HCT116 (cell line): ENCODE measurements around the gene IQGAP3. TPM values are rescaled to one million over a fixed set of nuclear protein-coding genes. Genes with fewer than 3 reads are reported as not detected.

Experiments
- ATAC-seq: fragments of 200-7000 bp; cut with Tn5 transposase; 2 replicates; pipeline ENCODE4 v1.9.1; 2020; ENCODE audit warnings: mild to moderate bottlenecking, moderate library complexity
- BruUV-seq: library from RNA; stranded (reverse); fragments of 400-500 nt; replicated peaks from 2 replicates; lab custom pipeline; 2021; lab: Mats Ljungman, UMichigan
- CTCF ChIA-PET: fragments of 300-600 bp; sonication (Branson Sonifier 250); formaldehyde crosslinking; loops from one replicate; lab custom pipeline; 2021; ENCODE audit warnings: antibody characterized with exemption; lab: Charles Lee
- POLR2A ChIA-PET: fragments of 300-600, 350-600 bp; sonication (Branson Sonifier 250); formaldehyde crosslinking; loops from one replicate; lab custom pipeline; 2021; ENCODE audit warnings: antibody characterized with exemption; lab: Charles Lee
- RAD21 ChIA-PET, 2 experiments: fragments of 300-600 bp; sonication (Branson Sonifier 250); formaldehyde crosslinking; loops; one replicate each; lab custom pipeline; 2023; ENCODE audit warnings: low total read pairs in 2 of 2; ENCODE audit not compliant: uncharacterized antibody in 2 of 2, unreplicated experiment in 2 of 2, low non-redundant PET in 1 of 2; lab: Charles Lee
- DNase-seq: peaks from one replicate; pipeline ENCODE4 v3.0.0-alpha.2; 2010; ENCODE audit warnings: low read depth, low spot score
- H2AFZ ChIP-seq: fragments of 200-600 bp; shearing (Covaris generic), sonication (generic); 2 replicates; pipeline ENCODE4 v1.6.1; 2017; ENCODE audit warnings: low read depth, mixed run types, mixed read lengths, antibody characterized with exemption, low read length; ENCODE audit not compliant: poor library complexity, severe bottlenecking
- H3K27ac ChIP-seq: 2 replicates; pipeline ENCODE4 v1.5.1; 2012; ENCODE audit warnings: low read depth, low read length
- H3K27me3 ChIP-seq: fragments of 200-600 bp; sonication (generic); 2 replicates; pipeline ENCODE4 v1.6.1; 2016; ENCODE audit warnings: mixed run types, low read length, mixed read lengths; ENCODE audit not compliant: insufficient read depth
- H3K36me3 ChIP-seq, 2 experiments: fragments of 200-500 bp in 1 of 2; fragments of 200-600 bp in 1 of 2; sonication (Bioruptor generic) in 1 of 2; sonication (generic) in 1 of 2; 2 replicates each; pipeline versions ENCODE4 v1.5.1 to v1.6.1; 2014 to 2016; ENCODE audit warnings: low read length in 2 of 2, inconsistent platforms in 1 of 2, mixed read lengths in 1 of 2, mixed run types in 1 of 2; ENCODE audit not compliant: insufficient read depth in 2 of 2, control insufficient read depth in 1 of 2
- H3K4me1 ChIP-seq, 2 experiments: fragments of 200-600 bp in 1 of 2; sonication (generic) in 1 of 2; 2 replicates each; pipeline versions ENCODE4 v1.5.1 to v1.6.1; 2012 to 2017; ENCODE audit warnings: low read length in 2 of 2, inconsistent platforms in 1 of 2, mild to moderate bottlenecking in 1 of 2, mixed read lengths in 1 of 2, mixed run types in 1 of 2, moderate library complexity in 1 of 2; ENCODE audit not compliant: insufficient read depth in 2 of 2, control insufficient read depth in 1 of 2
- H3K4me2 ChIP-seq: fragments of 200-600 bp; sonication (generic); 2 replicates; pipeline ENCODE4 v1.6.1; 2017; ENCODE audit warnings: mixed run types, low read length, mixed read lengths
- H3K4me3 ChIP-seq, 2 experiments: fragments of 200-600 bp in 1 of 2; sonication (generic) in 1 of 2; replicated peaks in 1 of 2; 2 replicates each; pipeline ENCODE4 v1.5.1; 2011 to 2016; ENCODE audit warnings: low read length in 2 of 2, control low read depth in 1 of 2, low read depth in 1 of 2, mild to moderate bottlenecking in 1 of 2, mixed read lengths in 1 of 2, mixed run types in 1 of 2
- H3K79me2 ChIP-seq: fragments of 200-600 bp; sonication (generic); 2 replicates; pipeline ENCODE4 v1.6.1; 2017; ENCODE audit warnings: mild to moderate bottlenecking, mixed run types, low read length, moderate library complexity, mixed read lengths; ENCODE audit not compliant: insufficient read depth
- H3K9ac ChIP-seq: fragments of 200-600 bp; sonication (generic); 2 replicates; pipeline ENCODE4 v1.6.1; 2016; ENCODE audit warnings: low read length, mixed read lengths
- H3K9me2 ChIP-seq: fragments of 200-600 bp; sonication (generic), shearing (Covaris generic); 2 replicates; pipeline ENCODE4 v1.6.1; 2017; ENCODE audit warnings: mixed run types, mild to moderate bottlenecking, moderate library complexity; ENCODE audit not compliant: insufficient read depth
- H3K9me3 ChIP-seq, 2 experiments: fragments of 200-500 bp in 1 of 2; fragments of 200-600 bp in 1 of 2; sonication (Bioruptor generic) in 1 of 2; sonication (generic) in 1 of 2; 2 replicates each; pipeline ENCODE4 v1.6.1; 2014 to 2017; ENCODE audit warnings: low read length in 2 of 2, mixed read lengths in 2 of 2, inconsistent platforms in 1 of 2, low read depth in 1 of 2, mild to moderate bottlenecking in 1 of 2, mixed run types in 1 of 2, moderate library complexity in 1 of 2; ENCODE audit not compliant: control insufficient read depth in 1 of 2, insufficient read depth in 1 of 2
- H4K20me1 ChIP-seq: fragments of 200-600 bp; sonication (generic), shearing (Covaris generic); 2 replicates; pipeline ENCODE4 v1.6.1; 2017; ENCODE audit warnings: mixed run types, mild to moderate bottlenecking, moderate library complexity; ENCODE audit not compliant: insufficient read depth
- CEBPB ChIP-seq: IDR thresholded peaks from 2 replicates; pipeline ENCODE4 v1.6.1; 2012; ENCODE audit warnings: low read depth
- EZH2phosphoT487 ChIP-seq: fragments of 200-600 bp; IDR thresholded peaks from 2 replicates; pipeline ENCODE4 v1.6.1; 2018; ENCODE audit warnings: antibody characterized with exemption, borderline replicate concordance
- FOSL1 ChIP-seq: IDR thresholded peaks from 2 replicates; pipeline ENCODE4 v1.6.1; 2012; ENCODE audit warnings: low read depth
- JUND ChIP-seq: IDR thresholded peaks from 2 replicates; pipeline ENCODE4 v1.6.1; 2012
- RAD21 ChIP-seq: IDR thresholded peaks from 2 replicates; pipeline ENCODE4 v1.6.1; 2012; ENCODE audit warnings: low read depth, mild to moderate bottlenecking
- SP1 ChIP-seq: IDR thresholded peaks from 2 replicates; pipeline ENCODE4 v1.6.1; 2012; ENCODE audit warnings: low read depth
- TCF7L2 ChIP-seq: IDR thresholded peaks from 2 replicates; pipeline ENCODE4 v1.7.0; 2011; ENCODE audit warnings: borderline replicate concordance, inconsistent platforms; ENCODE audit not compliant: insufficient read depth, insufficient read length; ENCODE audit errors: extremely low read depth
- intact Hi-C: fragments of 100-400 bp; cut with micrococcal nuclease; formaldehyde crosslinking; loops from 2 replicates; pipeline ENCODE4 v1.10.0; 2022
- total RNA-seq: library from RNA; stranded (reverse); gene quantifications from one replicate; pipeline ENCODE4 v1.2.1, GENCODE V29; 2021; ENCODE audit not compliant: unreplicated experiment
- TF ChIP-seq, protein P1 (sequence below): IDR thresholded peaks from 2 replicates; pipeline ENCODE4 v1.6.1; 2012
- TF ChIP-seq, protein P2 (sequence below): IDR thresholded peaks from 2 replicates; pipeline ENCODE4 v1.6.1; 2012
- TF ChIP-seq, protein P3 (sequence below), 3 experiments: fragments of 200-600 bp in 1 of 3; sonication (generic) in 1 of 3; IDR thresholded peaks in 2 of 3; conservative IDR thresholded peaks in 1 of 3; 2 replicates each; pipeline ENCODE4 v1.5.1; 2012 to 2017; ENCODE audit warnings: low read depth in 2 of 3, low read length in 2 of 3, antibody characterized with exemption in 1 of 3, borderline replicate concordance in 1 of 3, control low read depth in 1 of 3, mild to moderate bottlenecking in 1 of 3, mixed read lengths in 1 of 3, mixed run types in 1 of 3, moderate library complexity in 1 of 3; ENCODE audit not compliant: insufficient read depth in 1 of 3
- TF ChIP-seq, protein P4 (sequence below): IDR thresholded peaks from 2 replicates; pipeline ENCODE4 v1.6.1; 2011; ENCODE audit warnings: mild to moderate bottlenecking, low read length, moderate library complexity; ENCODE audit not compliant: insufficient replicate concordance; ENCODE audit errors: extremely low read depth

Gene IQGAP3
- total RNA-seq, 1 experiment from 2014 or later: 38.8 TPM

DNA sequence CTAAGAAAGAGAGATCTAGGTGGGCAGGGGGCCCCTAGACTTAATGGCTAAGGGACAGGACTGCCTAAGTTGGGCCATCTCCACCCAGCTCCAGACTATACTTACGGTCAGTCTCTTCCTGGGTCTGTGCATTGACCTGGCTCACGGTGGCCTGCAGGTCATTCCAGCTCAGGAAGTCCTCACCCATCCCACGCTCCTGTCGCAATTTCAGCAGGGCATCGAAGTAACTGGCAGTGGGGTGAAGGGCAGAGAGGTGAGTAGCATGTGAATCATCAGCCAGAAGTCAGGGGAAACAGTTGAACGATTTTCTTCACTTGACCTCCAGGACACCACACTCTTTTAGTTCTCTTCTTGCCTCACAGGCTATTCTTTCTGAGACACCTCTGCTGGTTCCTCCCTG, 20.5 kb downstream of the IQGAP3 start:
- ATAC-seq (peak; percentile 79), DNase-seq (peak; percentile 23)
- Histone ChIP-seq H4K20me1 (no peaks in the 10 kb centered on the region), H3K27me3 (no peaks in the 10 kb centered on the region), H3K9ac (no peak overlapping the region), H3K4me2 (peak overlapping the region; percentile 46), H3K27ac (no peak overlapping the region), H3K4me3 (peak overlapping the region in 1 of 2 experiments; percentile 6; a peak in 1 of 4 replicates), H3K9me3 (no peaks in the 10 kb centered on the region), H3K4me1 (peaks cover 0 to 17% of the 10 kb centered on the region in 2 experiments; a peak in 2 of 4 replicates), H2AFZ (no peak overlapping the region), H3K79me2 (no peaks in the 10 kb centered on the region), H3K36me3 (peaks cover 16 to 20% of the 10 kb centered on the region in 2 experiments; a peak in 3 of 4 replicates), H3K9me2 (no peaks in the 10 kb centered on the region)
- ChIA-PET POLR2A (no interaction called here), RAD21 (no interaction called here), CTCF (no interaction called here)
- no TSS peak for BruUV-seq
- TF ChIP-seq, protein P1, sequence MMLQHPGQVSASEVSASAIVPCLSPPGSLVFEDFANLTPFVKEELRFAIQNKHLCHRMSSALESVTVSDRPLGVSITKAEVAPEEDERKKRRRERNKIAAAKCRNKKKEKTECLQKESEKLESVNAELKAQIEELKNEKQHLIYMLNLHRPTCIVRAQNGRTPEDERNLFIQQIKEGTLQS: no peak
- TF ChIP-seq EZH2phosphoT487: no peak
- peak; percentile 81 for TF ChIP-seq CEBPB
- TF ChIP-seq, protein P2, sequence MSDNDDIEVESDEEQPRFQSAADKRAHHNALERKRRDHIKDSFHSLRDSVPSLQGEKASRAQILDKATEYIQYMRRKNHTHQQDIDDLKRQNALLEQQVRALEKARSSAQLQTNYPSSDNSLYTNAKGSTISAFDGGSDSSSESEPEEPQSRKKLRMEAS: no peak
- TF ChIP-seq FOSL1: peak; percentile 78
- TF ChIP-seq, protein P3, sequence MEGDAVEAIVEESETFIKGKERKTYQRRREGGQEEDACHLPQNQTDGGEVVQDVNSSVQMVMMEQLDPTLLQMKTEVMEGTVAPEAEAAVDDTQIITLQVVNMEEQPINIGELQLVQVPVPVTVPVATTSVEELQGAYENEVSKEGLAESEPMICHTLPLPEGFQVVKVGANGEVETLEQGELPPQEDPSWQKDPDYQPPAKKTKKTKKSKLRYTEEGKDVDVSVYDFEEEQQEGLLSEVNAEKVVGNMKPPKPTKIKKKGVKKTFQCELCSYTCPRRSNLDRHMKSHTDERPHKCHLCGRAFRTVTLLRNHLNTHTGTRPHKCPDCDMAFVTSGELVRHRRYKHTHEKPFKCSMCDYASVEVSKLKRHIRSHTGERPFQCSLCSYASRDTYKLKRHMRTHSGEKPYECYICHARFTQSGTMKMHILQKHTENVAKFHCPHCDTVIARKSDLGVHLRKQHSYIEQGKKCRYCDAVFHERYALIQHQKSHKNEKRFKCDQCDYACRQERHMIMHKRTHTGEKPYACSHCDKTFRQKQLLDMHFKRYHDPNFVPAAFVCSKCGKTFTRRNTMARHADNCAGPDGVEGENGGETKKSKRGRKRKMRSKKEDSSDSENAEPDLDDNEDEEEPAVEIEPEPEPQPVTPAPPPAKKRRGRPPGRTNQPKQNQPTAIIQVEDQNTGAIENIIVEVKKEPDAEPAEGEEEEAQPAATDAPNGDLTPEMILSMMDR (IDR thresholded peaks at IDR 0.05 in 2 of 3, conservative IDR thresholded peaks at IDR 0.05 in 1 of 3; ENCODE audit: borderline replicate concordance in 1 of 3, insufficient read depth in 1 of 3, low read depth in 2 of 3, low read length in 2 of 3): no peak
- TF ChIP-seq SP1: peak; percentile 43
- TF ChIP-seq TCF7L2: no peak
- peak; percentile 32; the same call in 1 of the 2 replicates for TF ChIP-seq JUND
- TF ChIP-seq RAD21: no peak
- TF ChIP-seq, protein P4, sequence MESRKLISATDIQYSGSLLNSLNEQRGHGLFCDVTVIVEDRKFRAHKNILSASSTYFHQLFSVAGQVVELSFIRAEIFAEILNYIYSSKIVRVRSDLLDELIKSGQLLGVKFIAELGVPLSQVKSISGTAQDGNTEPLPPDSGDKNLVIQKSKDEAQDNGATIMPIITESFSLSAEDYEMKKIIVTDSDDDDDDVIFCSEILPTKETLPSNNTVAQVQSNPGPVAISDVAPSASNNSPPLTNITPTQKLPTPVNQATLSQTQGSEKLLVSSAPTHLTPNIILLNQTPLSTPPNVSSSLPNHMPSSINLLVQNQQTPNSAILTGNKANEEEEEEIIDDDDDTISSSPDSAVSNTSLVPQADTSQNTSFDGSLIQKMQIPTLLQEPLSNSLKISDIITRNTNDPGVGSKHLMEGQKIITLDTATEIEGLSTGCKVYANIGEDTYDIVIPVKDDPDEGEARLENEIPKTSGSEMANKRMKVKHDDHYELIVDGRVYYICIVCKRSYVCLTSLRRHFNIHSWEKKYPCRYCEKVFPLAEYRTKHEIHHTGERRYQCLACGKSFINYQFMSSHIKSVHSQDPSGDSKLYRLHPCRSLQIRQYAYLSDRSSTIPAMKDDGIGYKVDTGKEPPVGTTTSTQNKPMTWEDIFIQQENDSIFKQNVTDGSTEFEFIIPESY: no peak
- intact Hi-C loops: loop anchor here (5.0 kb wide), 1 partner anchor 40 kb away; no protein-coding TSS in a partner anchor
